HG03045 (cell line): Measurements from ENCODE around the gene DDAH1.

Experiments
- ATAC-seq: cut with Tn5 transposase; IDR thresholded peaks from one replicate; pipeline ENCODE4 v1.9.1; 2021; ENCODE audit warnings: mild to moderate bottlenecking, moderate library complexity; ENCODE audit not compliant: unreplicated experiment

Gene DDAH1

DNA sequence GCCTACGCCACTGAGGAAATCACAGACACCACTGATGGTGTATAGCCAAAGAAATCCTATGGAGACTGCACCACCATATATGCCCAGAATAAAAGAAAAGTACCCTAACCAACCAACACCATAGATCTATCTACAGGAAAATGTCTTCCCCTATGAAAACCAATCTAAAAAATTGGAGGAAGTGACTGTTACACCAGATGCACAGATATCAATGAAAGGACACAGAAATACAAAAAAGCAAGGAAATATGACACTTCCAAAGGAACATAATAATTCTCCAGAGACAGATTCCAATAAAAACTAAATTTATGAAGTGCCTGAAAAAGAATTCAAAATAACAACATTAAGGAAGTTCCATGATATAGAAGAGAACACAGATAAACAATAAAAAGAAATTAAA is 131.8 kb downstream of the DDAH1 start:
- no peak for ATAC-seq

DNA sequence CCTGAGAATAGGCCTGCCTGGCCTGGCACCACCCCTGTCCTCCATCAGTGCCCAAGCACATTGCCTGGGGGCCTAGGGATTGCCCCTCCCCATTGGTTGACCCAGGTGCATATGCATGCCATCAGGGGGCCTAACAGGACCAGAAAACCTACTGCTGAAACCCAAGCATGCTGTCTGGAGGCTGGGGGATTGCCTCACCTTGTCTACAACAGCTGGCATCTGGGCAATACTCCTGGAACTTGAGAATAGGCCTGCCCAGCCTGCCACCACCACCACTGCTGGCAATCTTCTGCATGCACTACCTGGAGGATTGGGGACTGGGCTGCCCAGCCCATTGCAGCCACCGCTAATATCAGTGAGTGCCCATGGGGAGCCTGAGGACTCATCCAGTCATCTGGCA is 132.4 kb downstream of the DDAH1 start:
- ATAC-seq = no peak

DNA sequence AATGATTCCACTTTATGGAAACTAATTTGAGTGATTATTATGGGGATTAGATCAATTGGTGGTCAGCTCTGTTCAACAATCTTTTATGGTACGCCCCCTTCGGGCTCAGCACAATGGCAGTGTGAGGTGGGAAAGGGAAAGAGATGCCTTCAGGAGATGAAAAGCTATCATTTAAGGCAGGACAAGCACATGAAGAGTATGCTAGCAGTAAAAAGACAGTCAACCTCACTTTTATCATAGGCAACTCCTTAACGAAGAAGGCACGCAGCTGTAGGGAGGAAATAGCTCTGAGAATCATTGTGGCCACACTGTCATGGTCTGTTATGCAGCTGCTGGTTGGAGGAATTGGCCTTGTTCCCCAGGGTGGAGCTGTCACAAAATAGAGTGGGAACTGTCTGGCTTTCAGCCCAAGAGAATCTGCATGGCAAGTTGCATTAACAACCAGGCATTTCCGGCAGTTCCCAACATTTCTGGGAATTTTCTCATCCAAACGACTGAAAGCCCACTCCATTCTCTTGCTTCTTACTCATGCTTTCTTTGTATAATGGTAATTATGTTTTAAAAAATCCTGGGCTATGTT is 134.2 kb downstream of the DDAH1 start:
- ATAC-seq = no peak

DNA sequence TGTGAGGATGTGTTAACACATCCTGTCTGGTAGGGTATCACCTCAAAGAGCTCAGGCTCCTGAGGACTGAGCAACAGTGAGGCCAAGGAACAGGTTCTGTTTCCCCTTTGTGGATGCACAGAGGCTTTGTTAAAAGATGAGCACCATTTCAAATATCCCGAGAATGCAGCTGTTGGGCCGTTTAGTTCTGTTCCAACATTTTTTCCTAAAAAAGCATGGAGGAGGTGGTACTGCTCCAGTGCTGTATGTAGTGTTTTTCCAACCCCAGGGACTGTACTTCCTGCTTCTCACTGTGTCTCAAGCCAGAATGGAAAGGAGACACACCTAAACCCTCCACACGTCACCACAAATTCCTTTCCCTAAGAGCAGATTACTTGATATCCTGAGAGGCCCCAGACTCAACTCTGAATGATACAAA is 134.7 kb downstream of the DDAH1 start:
- no peak for ATAC-seq

DNA sequence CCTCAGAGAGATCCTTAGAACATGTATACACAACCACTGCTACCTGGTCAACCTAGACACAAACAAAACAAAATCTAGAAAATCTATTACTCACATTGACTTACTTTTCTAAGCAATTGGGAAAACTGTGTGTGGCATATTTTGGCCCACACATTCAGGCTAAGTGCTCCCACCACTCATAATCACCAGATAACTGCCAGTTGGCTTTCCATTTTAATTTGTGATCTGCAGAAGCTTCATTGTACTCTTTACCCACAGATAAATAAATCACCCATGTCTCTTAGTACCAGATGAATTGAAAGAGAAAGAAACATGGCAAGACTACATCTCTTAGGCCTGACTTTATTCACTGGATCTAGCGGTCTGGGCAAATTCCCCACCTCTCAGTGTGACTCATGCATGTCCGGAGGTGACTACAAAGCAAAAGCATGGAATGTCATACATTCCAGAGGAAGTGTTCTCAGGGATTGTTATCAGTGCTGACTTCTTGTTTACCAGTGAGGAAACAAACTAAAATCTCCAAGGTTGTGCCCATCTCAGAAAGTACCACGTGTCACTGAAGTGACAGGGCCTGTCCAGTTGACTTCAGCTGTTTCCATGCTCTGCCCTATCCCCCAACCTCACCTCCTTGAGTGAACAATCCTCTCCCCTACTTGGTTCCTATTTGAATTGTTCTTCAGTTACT is 136.1 kb downstream of the DDAH1 start:
- no peak for ATAC-seq

DNA sequence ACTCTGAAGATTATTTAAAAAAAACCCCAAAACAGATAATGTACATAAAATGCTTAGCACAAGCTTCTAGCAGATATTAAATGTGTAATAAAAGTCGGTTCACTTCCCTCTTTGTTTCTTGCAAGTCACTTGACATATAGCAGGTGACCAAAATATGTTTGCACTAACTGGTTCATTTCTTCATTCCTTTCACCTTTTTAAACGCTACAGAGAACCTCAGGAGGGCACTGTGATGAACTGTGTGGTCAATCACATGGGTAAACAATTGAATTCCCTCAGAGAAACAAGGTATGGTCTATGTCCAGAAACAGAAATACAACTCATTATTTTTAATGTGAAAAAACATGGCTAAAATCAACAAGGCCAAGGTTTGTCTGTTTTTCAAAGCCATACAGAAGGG is 137.2 kb downstream of the DDAH1 start:
- ATAC-seq = no peak

DNA sequence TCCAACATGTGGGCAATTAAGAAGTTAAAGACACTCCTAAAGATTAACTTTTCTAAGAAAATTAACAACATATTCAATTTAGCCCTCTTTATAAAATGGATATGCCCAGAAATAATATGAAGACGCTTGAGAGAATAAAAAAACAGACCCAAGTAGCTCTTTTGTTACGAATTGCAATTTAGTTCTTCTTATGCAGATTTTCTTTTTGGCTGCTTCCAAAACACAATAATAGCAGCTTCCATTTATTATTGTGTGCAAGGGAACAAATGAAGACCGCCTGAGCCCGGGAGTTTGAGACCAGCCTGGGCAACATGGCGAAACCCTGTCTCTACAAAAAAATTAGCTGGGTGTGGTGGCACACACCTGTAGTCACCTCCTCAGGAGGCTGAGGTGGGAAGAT is 138.1 kb downstream of the DDAH1 start:
- no peak for ATAC-seq

DNA sequence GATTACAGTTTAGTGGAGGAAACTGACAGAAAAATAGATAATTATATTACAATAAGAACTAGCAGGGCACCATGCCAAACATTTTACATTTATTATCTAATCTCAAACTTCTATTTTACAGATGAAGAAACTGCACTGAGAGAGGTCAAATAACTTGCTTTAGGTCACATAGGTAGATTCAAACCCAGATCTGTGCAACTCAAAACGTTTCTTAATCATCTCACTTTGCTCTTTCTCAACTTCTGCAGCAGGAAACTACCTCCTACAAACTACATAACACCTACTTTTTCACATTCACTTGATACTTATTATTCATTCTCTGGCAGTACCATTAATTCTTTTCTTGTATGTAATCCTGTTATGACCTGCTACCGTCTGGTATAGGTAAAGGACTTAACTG is 138.6 kb downstream of the DDAH1 start:
- ATAC-seq = no peak

DNA sequence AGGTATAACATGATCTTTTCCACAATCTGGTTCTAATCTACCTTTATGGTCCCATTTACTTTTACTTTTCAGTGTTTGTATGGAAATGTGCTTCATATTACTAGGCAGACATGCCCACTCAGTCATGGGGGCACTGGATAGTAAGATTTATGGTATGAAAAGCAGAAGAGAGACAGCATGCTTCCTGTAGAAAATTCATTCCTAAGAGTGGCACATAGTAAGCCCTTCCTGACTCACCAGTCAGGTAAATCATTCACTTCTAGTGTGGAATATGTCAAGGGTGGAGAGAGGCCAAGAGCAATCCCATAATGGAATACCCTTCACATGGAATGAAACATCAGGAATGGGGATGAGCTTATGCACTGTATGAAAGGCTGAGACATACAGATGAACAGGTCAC is 139.0 kb downstream of the DDAH1 start:
- ATAC-seq = no peak

DNA sequence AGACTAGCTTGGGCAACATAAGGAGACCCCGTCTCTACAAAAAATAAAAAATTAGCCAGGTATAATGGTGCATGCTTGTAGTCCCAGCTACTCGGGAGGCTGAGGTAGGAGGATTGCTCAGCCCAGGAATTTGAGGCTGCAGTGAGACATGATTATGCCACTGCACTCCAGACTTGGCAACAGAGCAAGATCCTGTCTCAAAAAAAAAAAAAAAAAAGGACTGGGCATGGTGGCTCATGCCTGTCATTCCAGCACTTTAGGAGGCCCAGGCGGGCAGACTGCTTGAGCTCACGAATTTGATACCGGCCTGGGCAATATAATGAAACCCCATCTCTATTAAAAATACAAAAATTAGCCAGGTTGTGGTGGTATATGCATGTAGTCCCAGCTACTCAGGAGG is 141.2 kb downstream of the DDAH1 start:
- no peak for ATAC-seq

DNA sequence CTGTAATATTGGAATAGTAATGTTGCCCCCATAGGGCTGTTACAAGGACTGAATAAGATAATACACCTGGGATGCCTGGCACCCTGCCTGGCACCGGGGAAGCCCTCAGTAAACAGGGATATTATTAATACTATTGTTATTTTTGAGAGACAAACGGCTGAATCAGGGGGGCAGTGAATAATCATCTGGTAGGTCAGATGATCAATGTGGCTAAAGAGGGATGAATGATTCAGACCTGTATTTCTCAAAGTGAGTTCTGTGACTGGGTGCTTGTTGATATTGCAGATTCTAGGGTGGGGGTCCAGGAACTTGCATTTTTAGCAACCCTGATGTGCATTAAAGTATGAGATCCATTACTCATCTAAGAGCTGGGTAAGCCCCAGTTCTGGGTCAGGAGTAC is 142.3 kb downstream of the DDAH1 start:
- no peak for ATAC-seq

DNA sequence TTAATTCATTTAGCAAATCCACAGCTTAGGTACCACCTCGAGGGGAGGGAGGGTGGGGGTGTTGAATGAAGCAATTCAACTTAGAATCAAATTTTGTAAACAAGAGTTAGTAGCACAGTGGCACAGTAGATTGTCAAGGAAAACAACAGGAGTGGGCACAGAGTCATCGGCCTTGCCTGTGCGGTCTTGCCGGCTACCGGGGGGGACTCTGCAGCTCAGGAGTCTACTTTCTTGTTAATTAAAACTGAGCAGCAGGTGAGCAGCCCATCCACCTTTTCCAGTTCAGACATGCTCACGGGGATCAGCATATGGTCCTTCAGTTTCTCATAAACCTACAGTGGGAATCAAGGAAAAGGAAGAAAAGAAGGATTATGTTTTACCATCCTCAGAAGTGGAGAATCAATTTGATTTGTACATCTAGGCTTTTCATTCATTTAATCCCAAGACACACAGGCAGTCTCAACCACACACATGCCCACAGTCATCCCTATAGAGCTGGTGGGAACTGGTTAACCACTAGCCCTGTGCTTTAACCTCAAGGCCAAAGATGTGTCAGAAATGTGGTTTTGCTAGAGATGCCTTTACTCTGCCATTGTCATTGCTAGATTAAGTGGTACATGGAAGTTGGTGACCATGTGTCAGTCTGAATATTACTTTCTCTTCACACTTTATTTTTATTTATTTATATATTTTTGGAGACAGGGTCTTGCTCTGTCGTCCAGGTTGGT is 143.6 kb downstream of the DDAH1 start:
- ATAC-seq = peak; percentile 62

DNA sequence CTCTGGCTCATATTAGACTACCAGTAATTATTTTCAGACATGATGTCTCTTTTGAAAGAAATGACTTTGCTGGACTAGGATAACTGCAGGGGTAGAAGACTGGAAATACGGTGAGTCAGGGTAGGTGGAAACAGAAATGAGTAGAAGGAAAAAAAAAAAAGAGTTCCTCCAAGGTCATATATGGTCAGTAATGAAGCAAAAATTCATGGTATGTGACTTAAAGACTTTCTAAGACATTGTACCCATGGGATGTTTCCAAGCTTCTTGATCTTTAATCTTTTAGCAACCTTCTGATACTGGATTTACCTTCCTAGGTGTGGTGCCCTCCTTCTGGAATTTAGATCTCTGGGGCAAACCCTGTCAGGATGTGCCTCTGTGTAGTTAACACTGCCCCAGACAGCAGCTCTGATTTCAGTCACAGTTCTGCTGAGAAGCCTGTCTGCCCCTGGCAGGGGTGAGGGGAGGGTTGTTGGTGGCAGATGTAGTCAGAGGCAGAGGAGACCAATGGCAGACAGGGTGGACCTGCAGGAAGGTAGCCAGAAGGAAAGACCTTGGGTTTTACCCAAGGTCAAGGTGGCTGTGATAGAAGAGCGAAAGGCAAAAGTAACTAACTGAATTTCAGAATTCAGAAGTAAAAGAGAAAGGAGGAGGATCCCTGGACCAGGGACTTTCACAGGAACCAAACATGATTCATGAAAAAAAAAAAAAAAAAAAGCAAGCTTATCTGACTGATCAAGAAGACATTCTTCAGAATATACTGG is 144.4 kb downstream of the DDAH1 start:
- ATAC-seq = no peak

DNA sequence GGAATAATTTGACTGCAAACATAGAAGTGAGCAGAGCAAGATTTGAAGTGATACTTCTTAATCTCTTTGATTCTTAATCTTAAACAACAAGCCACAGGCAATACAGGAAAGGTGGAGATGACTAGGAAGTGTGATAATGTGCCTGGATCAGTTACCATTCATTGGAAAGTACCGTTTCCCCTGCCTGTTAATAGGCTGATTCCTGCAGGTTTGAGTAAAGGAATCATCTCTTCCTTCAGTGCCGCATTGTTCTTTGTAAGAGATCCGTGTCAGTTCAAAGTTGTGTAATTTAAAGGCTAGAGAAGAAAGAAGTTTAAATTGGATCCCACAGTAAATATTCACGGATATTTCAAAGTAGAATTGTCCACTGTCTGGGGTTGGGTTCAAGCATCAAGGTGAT is 145.0 kb downstream of the DDAH1 start:
- no peak for ATAC-seq

DNA sequence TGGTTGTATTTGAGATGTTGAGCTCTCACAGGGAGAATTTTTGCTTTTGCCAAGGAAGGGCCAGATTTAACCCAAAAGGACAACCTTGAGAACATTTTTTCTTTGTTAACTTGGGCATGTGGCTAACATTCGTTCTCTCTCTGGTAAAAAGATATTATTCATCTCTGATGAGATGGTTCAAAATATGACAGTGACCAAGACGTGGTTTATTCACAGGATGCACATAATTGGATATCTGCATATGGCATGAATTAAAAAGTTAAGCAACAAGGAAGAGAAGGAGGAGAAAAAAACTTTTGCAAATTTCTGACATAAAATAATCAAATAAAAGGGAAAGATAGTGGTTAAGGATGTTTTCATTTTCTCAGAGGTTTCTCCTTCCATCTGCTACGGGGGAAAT is 145.5 kb downstream of the DDAH1 start:
- ATAC-seq = no peak

DNA sequence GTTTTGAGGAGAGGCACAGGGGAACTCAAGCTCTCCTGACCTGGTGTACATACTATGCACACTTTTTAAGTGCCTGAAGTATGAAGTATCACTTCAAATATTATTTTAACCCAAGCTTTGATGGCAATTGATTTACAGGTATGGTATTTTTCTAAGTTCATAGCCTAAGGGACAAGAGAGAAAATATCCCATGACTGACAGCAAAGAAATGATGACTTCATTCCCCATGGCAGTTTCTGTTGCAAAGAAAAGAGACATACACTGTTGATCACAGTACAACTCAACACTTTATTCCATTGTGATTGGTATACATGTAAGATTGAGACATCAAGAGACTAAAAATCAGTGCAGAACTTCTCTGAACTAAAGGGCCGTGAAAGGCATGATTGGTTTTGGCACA is 146.7 kb downstream of the DDAH1 start:
- ATAC-seq = no peak

DNA sequence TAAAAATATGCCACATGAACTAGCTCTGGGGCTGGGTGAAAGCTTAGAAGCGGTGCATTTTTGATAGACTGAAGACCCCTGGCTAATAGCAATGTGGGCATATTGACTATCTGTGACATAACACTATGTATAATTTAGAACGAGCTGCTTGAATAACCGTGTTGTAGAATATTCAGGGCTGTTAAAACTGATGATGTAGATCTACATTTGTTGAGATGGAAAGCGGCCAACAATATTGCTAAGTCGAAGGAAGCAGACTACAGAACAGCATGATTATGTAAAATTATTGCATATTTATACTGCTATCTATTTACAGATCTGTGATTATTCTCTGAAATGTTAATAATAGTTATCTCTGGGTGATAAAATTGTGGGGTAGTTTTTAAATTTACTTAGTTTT is 147.4 kb downstream of the DDAH1 start:
- ATAC-seq = no peak

DNA sequence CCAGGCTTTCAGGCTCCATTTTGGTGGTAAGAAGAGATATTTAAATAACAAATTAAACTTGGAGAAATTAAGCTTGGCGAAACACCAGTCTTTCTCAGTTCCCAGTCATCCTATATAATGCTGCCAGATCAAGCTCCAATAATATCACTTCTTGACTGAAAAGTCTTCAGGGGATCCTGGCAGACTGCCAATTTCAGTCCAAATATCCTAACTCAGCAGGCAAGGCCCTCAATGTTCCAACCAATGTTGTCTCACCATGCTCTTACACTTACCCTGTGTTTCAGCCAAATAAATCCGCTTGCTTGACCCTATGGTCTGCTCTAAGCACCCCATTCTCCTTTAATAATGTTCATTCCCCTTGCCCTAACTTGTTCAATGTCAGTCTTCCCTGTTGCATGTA is 148.6 kb downstream of the DDAH1 start:
- no peak for ATAC-seq

DNA sequence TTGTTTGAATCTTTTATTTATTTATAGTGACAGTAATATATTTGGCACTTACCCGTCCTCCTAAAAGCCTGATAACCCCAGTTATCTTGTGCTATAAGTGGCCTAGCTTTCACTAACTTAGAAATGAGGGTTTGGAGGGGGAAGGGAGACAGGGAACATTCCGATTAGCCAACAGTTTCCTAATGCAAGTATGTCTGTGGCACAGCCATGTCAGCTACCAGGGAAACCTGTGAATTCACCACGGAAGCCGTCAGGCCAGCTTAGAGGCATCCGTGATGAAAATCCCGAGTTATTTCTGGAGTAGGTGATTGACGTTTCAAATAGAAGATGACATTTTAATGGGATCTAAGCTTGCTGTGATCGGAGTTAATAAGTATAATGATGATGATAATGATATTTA is 149.2 kb downstream of the DDAH1 start:
- ATAC-seq = no peak

DNA sequence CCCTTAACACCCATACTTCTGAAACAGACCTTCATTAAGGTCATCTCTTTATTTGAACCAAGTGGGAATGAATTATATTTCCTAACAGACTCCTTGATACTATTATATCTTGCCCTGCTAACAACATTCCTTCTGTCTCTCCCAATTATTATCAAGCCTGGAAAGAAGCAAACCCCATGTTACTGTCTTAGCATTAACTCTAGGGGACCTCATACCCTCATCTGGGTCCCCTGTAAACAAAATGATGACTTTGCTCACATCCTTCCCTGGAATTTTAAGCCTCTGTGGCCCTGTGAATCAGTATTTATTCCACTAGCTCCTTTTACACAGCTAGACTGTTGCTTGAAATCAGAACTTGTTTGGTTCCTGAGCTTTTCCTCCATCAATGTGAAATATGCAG is 150.2 kb downstream of the DDAH1 start:
- ATAC-seq = no peak

DNA sequence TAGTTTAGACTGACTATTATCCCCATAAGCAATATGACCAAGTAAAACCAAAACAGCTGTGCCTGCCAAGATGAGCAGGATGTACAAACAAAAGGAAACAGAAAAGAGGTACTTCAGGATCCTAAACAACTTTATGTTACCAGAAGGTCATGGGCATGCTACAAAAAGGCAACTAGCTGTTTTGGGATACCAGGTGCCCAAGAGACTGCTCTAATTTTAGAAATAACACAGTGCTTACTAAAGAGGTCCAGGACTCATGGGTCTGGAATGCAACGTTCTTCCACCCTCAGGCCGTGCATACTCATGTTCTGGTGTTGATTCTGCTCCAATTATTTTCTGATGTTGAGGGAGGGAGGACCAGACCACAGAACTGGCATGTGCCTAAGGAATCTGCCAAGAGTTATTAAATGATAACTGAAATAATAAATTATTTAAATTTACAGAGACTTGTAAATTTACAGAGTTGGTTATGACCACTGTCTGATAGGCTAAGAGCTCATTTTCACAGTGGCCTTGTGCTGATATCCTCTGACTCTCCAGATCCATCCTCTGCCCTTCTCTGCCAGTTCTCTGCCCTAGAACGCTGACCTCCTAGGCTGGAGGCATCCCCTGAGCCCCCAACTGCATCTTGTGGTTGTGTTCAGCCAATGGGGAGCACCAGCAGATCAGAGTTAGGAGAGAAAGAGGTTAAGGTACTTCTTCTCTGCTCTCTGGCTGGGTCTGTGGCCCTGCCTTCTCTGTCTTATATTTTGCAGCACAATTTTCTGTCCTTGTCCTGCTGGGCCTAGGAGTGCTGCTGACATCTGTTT is 150.9 kb downstream of the DDAH1 start:
- ATAC-seq = no peak
